GM20000 (cell line): ENCODE results near the gene CRYGN.

ENCODE experiments used
- DNase-seq: peaks from one replicate; pipeline ENCODE4 v3.0.0; 2012; ENCODE audit warnings: low spot score
- TF ChIP-seq, protein P1 (sequence below): IDR thresholded peaks from 2 replicates; pipeline ENCODE4 v1.5.1; 2012; ENCODE audit warnings: mild to moderate bottlenecking, control low read depth; ENCODE audit errors: extremely low read depth, missing control alignments

CRYGN gene

DNA sequence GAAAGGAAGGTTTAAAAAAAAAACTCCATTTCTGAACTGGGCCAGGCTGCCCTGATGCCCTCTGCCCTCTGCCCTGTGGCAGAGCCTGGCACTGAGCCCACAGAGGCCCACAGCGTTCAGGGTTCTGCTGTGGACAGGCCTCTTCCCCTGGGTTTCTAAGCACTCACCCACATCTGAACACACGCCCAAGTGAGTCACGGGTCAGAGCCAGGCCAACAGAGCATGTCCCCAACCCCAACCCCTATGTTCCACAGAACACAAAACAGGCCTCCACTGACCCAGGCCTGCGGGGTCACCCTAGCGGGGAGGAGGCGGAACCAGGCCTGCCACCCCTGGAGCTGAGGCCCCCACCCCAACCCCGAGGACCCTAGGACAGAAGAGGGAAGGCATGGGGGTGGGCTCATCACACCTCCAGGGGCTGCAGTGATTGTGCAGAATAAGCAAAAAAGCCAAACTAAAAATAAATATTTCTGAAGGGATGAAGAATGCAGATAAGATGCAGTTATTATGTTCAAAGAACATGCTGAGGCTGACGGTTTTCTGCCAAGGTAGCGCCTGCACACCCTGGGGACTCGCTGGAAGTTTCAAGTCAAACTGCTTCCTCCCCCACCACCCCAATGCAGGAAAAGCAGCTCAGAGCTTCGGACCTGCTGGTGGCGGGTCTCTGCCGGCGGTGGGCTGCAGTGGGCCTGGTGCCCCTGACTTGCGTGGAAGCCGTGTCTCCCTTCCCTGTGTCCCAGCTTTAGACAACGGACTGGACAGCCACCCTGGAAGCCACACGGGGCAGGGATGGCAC is 35.5 kb downstream of the CRYGN start:
- no peak for DNase-seq
- TF ChIP-seq, protein P1, sequence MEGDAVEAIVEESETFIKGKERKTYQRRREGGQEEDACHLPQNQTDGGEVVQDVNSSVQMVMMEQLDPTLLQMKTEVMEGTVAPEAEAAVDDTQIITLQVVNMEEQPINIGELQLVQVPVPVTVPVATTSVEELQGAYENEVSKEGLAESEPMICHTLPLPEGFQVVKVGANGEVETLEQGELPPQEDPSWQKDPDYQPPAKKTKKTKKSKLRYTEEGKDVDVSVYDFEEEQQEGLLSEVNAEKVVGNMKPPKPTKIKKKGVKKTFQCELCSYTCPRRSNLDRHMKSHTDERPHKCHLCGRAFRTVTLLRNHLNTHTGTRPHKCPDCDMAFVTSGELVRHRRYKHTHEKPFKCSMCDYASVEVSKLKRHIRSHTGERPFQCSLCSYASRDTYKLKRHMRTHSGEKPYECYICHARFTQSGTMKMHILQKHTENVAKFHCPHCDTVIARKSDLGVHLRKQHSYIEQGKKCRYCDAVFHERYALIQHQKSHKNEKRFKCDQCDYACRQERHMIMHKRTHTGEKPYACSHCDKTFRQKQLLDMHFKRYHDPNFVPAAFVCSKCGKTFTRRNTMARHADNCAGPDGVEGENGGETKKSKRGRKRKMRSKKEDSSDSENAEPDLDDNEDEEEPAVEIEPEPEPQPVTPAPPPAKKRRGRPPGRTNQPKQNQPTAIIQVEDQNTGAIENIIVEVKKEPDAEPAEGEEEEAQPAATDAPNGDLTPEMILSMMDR = no peak

DNA sequence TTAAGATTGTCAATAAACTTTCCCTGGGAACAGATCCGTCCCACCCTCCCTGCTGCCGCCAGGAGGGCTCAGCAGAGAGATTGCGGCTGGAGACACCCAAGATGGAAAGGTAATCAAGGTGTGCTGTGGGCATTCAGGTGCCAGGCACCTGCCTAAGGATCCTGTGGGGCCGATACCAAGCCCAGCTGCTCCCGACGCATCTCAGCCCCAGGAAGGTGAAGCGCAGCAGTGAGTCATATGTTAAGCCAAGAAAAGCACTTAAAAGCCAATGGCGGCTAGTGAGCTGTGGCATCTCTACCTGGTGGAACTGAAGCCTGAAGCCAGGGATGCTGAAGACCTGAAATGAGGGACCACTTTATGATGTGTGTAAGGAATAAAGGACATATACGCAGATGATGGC is 36.2 kb downstream of the CRYGN start:
- no peak for DNase-seq
- TF ChIP-seq, protein P1 = no peak

DNA sequence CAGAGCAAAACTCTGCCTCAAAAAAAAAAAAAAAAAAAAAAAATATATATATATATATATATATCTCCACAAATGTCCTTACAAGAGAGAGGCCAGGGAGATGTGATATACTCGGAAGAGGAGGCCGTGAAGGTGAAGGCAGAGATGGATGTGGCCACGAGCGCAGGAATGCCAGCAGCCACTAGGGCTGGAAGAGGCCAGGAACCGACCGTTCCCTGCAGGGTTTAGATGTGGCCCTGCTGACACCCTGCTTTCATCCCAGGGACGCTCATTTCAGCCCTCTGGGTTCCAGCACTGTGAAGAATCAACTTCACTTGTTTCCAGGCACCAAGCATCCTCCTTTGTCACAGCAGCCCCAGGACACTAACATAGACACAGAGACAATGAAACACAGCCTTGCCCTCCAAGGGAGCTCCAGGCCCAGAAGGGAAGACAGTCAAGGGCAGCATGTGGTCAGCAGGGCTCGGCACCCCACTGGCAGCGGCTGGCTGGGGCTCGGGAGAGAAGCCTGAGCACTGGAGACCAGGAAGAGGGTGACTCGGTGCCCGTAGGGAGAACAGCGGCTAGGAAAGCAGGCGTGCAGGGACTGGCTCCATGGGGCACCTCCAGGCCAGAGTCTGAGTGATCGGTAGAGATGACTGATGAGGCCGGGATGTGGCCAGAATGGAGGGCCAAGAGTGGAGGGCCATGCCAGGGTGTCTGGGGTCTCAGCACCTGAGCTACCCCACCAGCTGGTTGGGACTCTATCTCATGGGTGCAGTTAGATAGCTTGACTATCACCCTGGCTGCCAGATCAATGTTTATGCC is 37.7 kb downstream of the CRYGN start:
- DNase-seq = no peak
- TF ChIP-seq, protein P1 = no peak

DNA sequence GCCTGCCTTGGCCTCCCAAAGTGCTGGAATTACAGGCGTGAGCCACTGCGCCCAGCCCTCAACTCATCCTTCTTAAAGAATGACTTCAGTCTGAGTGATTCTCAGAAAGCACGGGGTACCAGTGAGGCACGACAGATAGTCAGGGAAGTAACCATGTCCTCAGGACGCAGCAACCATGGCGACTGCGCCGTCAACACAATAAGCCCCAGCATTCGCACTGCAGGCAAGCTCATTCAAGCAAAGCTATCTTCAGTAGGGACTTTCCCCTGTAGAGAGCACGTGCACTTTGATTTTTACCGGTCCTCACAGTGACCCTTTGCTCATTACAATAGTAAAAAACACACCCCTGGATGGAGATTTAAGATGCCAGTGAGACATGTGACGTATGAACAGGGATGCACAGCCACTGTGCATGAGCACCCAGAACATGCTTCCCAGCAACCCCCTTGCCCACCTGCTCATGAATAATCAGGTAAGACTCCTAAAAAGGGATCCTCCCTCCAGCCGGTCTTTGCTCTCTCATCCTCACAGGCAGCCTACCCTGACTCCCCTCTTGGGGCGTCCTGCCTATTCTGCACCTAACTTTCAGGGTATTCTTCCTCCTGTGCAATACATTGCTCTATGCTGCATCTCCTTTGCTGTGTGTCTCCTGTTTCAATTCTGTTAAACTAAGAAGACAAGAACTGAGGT is 39.2 kb downstream of the CRYGN start:
- TF ChIP-seq, protein P1 = no peak
- DNase-seq = peak; percentile 70

DNA sequence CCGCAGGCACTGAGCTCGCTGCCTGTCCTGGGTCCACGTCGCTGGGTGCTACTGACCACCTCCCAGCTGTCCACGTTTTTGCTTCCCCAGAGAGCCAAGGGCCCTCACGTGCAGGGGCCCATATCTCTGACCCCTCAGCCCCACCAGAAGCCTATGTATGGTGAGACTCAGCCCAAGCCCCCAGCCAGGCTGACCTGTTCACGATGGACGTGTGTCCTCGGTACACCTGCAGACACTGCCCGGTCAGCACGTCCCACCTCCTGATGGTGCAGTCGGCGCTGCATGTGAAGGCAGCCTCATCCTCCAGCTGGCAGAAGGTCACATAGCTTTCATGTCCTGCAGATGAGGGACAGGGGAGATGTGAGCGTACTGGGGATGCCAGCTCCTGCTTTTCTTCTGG is 40.0 kb downstream of the CRYGN start:
- TF ChIP-seq, protein P1 = no peak
- no peak for DNase-seq

DNA sequence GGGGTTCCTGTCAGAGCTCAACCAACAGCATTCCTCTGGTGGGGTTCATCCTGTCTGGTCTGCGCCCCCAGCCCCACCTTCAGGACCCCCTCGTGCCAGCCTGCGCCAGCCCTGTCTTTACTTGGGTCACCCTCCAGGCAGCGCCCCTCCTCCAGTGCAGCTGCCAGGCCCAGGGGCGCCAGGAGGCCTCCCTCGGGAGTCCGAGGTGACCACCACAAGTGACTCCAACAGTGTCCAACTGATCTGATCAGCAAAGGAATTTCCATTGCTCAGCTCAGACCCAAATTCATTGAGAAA is 40.7 kb downstream of the CRYGN start:
- no peak for DNase-seq
- TF ChIP-seq, protein P1 = no peak
